ENCODE results near the gene SEC22C. TPM values are rescaled to one million over a fixed set of nuclear protein-coding genes. Genes with fewer than 3 reads are reported as not detected.
A peak's percentile ranks its signal among the peaks of the same experiment; 100 is the strongest.

Gene SEC22C
- polyA plus RNA-seq, 1 experiment, result 45.9 TPM

GRCh38 chr3:42535981-42536784 lies 45.6 kb downstream of the SEC22C start:
- peaks cover 5% of the 10 kb centered on the region for H3K27me3 ChIP-seq (ENCODE audit: control insufficient read depth, insufficient read depth, low read length)
- no peak for DNase-seq (ENCODE audit: low read depth)
- TF ChIP-seq, protein P1, sequence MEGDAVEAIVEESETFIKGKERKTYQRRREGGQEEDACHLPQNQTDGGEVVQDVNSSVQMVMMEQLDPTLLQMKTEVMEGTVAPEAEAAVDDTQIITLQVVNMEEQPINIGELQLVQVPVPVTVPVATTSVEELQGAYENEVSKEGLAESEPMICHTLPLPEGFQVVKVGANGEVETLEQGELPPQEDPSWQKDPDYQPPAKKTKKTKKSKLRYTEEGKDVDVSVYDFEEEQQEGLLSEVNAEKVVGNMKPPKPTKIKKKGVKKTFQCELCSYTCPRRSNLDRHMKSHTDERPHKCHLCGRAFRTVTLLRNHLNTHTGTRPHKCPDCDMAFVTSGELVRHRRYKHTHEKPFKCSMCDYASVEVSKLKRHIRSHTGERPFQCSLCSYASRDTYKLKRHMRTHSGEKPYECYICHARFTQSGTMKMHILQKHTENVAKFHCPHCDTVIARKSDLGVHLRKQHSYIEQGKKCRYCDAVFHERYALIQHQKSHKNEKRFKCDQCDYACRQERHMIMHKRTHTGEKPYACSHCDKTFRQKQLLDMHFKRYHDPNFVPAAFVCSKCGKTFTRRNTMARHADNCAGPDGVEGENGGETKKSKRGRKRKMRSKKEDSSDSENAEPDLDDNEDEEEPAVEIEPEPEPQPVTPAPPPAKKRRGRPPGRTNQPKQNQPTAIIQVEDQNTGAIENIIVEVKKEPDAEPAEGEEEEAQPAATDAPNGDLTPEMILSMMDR (IDR thresholded peaks at IDR 0.05; ENCODE audit: insufficient read depth, low read depth, low read length), result peak; percentile 45
- CTCF ChIA-PET, result interaction anchor here (0.7 to 6.0 kb wide), 5 partner anchors 10 to 288 kb away, joined by 3 to 39 read pairs (median 6); no protein-coding TSS in a partner anchor
- no peaks in the 10 kb centered on the region for H3K36me3 ChIP-seq (ENCODE audit: control insufficient read depth, insufficient read depth, low read length)
- POLR2A ChIA-PET, result no interaction called here
- H3K4me3 ChIP-seq (ENCODE audit: low read depth, low read length), result no peak overlapping the region

DNA sequence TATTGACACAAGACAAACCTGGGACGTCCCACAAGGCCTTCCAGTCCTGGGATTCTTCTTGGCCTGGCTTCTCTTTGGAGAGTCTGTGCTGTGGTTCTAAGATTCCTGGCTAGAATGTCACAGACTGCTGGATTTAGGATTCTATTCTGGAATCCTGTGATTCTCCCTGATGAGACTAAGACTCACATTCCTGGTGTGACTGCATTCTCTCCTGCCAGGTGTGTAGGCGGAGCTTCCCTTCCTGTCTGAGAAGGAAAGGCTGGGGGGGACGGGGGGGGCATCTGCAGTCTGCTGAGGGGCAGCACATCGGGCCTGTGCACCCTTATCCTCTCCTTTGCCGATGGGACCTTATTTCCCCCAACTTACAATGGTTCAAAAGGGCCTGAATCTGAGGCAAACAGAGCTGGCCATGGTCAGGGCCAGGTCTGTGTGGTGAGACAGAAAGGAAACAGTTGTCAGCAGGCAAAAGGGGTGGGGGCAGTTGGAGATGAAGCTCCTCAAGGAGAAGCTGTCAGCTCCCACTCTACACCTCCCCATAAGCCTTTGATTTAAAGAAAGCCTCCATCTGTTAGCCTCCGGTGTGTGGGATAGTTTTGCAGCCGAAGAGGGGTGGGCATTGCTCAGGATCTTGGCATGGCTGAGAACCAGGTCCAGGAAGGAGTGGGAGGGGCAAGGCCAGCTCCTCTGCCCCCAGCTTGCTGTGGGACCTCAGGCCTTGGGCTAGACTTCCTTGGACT lies 48.4 kb downstream of the SEC22C start:
- Histone ChIP-seq H3K4me3 (ENCODE audit: low read depth, low read length) (no peak overlapping the region), H3K27me3 (ENCODE audit: control insufficient read depth, insufficient read depth, low read length) (peaks cover 8% of the 10 kb centered on the region), H3K36me3 (ENCODE audit: control insufficient read depth, insufficient read depth, low read length) (no peaks in the 10 kb centered on the region)
- TF ChIP-seq, protein P1 (IDR thresholded peaks at IDR 0.05; ENCODE audit: insufficient read depth, low read depth, low read length), result no peak
- ChIA-PET CTCF (interaction anchor here (1.0 to 1.2 kb wide), 3 partner anchors 14 to 303 kb away, joined by 3 to 5 read pairs (median 3); no protein-coding TSS in a partner anchor), POLR2A (no interaction called here)
- no peak for DNase-seq (ENCODE audit: low read depth)

GRCh38 chr3:42532229-42532628 lies 49.5 kb downstream of the SEC22C start:
- no peak for DNase-seq (ENCODE audit: low read depth)

GRCh38 chr3:42531470-42531869 lies 50.3 kb downstream of the SEC22C start:
- CTCF ChIA-PET, result interaction anchor here (0.5 to 1.7 kb wide), 4 partner anchors 8 to 30 kb away, joined by 3 to 7 read pairs (median 4); no protein-coding TSS in a partner anchor
- Histone ChIP-seq H3K27me3 (ENCODE audit: control insufficient read depth, insufficient read depth, low read length) (peaks cover 8% of the 10 kb centered on the region), H3K4me3 (ENCODE audit: low read depth, low read length) (no peak overlapping the region), H3K36me3 (ENCODE audit: control insufficient read depth, insufficient read depth, low read length) (no peaks in the 10 kb centered on the region)
- TF ChIP-seq, protein P1 (IDR thresholded peaks at IDR 0.05; ENCODE audit: insufficient read depth, low read depth, low read length), result no peak
- DNase-seq (ENCODE audit: low read depth), result no peak
- POLR2A ChIA-PET, result no interaction called here

More at GRCh38 chr3:42532229-42532628, 49.5 kb downstream of the SEC22C start:
- Histone ChIP-seq H3K27me3 (ENCODE audit: control insufficient read depth, insufficient read depth, low read length) (peaks cover 8% of the 10 kb centered on the region), H3K4me3 (ENCODE audit: low read depth, low read length) (no peak overlapping the region), H3K36me3 (ENCODE audit: control insufficient read depth, insufficient read depth, low read length) (no peaks in the 10 kb centered on the region)
- ChIA-PET CTCF (interaction anchor here (1.7 kb wide), 1 partner anchor 13 kb away, joined by 7 read pairs; no protein-coding TSS in a partner anchor), POLR2A (no interaction called here)
- TF ChIP-seq, protein P1 (IDR thresholded peaks at IDR 0.05; ENCODE audit: insufficient read depth, low read depth, low read length), result no peak

DNA sequence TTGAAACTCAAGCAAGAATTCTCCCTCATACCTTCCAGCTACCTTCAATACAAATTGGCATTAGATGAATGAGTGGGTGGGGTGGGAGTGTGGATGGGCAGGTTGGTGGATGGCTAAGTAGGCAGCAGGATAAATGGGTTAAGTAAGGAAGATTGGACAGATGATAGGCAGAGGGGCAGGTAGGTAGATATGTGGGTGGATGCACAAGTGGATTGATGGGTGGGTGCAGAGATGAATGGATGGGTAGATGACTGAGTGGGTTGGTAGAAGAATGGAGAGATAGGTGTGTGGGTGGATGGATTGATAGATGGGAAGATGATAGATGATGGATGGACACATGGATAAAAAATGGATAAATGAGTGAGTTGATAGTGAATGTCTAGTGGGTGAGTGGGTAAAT lies 51.7 kb downstream of the SEC22C start:
- POLR2A ChIA-PET, result no interaction called here

More for the DNA sequence above, 51.7 kb downstream of the SEC22C start:
- no peaks in the 10 kb centered on the region for H3K36me3 ChIP-seq (ENCODE audit: control insufficient read depth, insufficient read depth, low read length)
- TF ChIP-seq, protein P1 (IDR thresholded peaks at IDR 0.05; ENCODE audit: insufficient read depth, low read depth, low read length), result no peak
- peaks cover 8% of the 10 kb centered on the region for H3K27me3 ChIP-seq (ENCODE audit: control insufficient read depth, insufficient read depth, low read length)
- CTCF ChIA-PET, result no interaction called here
- no peak overlapping the region for H3K4me3 ChIP-seq (ENCODE audit: low read depth, low read length)
- DNase-seq (ENCODE audit: low read depth), result no peak

Data from BJ (cell line).